ENCODE results near the gene LKAAEAR1. TPM values are rescaled to one million over a fixed set of nuclear protein-coding genes. Genes with fewer than 3 reads are reported as not detected.

Gene LKAAEAR1
- total RNA-seq, 4 donors from 2014 or later: not detected

- peak; percentile 43 to 65 for DNase-seq (ENCODE audit: low spot score in 2 of 2)
- 56% methylated on average over 6 of the region's 21 CpGs for WGBS
- TF ChIP-seq EP300 (IDR thresholded peaks at IDR 0.05): no peak
- no peak for TF ChIP-seq CTCF (IDR thresholded peaks at IDR 0.05)
- TF ChIP-seq POLR2A (IDR thresholded peaks at IDR 0.05): no peak
- no peak for TF ChIP-seq POLR2AphosphoS5 (IDR thresholded peaks at IDR 0.05)
- Histone ChIP-seq H3K27ac (no peak overlapping the region), H3K9me3 (no peaks in the 10 kb centered on the region), H3K36me3 (no peaks in the 10 kb centered on the region), H3K27me3 (peaks cover 4% of the 10 kb centered on the region), H3K4me3 (no peak overlapping the region), H3K4me1 (peaks cover 8% of the 10 kb centered on the region)
Observed at GRCh38 chr20:64116016-64116415, 31.8 kb upstream of the LKAAEAR1 start.

GRCh38 chr20:64115171-64115911 is 31.1 kb upstream of the LKAAEAR1 start:
- peak; percentile 51 to 65 for DNase-seq (ENCODE audit: low spot score in 2 of 2)
- Histone ChIP-seq H3K4me1 (peaks cover 4% of the 10 kb centered on the region), H3K36me3 (no peaks in the 10 kb centered on the region), H3K27me3 (no peaks in the 10 kb centered on the region), H3K9me3 (no peaks in the 10 kb centered on the region), H3K27ac (no peak overlapping the region), H3K4me3 (no peak overlapping the region)
- 64% methylated on average over 10 of the region's 14 CpGs for WGBS
- TF ChIP-seq EP300 (IDR thresholded peaks at IDR 0.05): no peak
- TF ChIP-seq POLR2A (IDR thresholded peaks at IDR 0.05): no peak

GRCh38 chr20:64114356-64114971 is 30.3 kb upstream of the LKAAEAR1 start:
- no peak overlapping the region for H3K27ac ChIP-seq
- no peaks in the 10 kb centered on the region for H3K36me3 ChIP-seq
- TF ChIP-seq POLR2AphosphoS5 (IDR thresholded peaks at IDR 0.05) (no peak), POLR2A (IDR thresholded peaks at IDR 0.05) (no peak), CTCF (IDR thresholded peaks at IDR 0.05) (no peak), EP300 (IDR thresholded peaks at IDR 0.05) (no peak)
- no peaks in the 10 kb centered on the region for H3K4me1 ChIP-seq
- no peaks in the 10 kb centered on the region for H3K9me3 ChIP-seq
- DNase-seq (ENCODE audit: low spot score in 2 of 2): peak; percentile 46 to 74
- 72% methylated on average over 7 of the region's 14 CpGs for WGBS
- H3K4me3 ChIP-seq: no peak overlapping the region
- no peaks in the 10 kb centered on the region for H3K27me3 ChIP-seq

GRCh38 chr20:64113796-64114355 is 29.7 kb upstream of the LKAAEAR1 start:
- 73% methylated on average over 4 of the region's 13 CpGs for WGBS
- Histone ChIP-seq H3K4me3 (no peak overlapping the region), H3K27me3 (peaks cover 2% of the 10 kb centered on the region), H3K27ac (no peak overlapping the region), H3K36me3 (no peaks in the 10 kb centered on the region), H3K4me1 (no peaks in the 10 kb centered on the region), H3K9me3 (no peaks in the 10 kb centered on the region)
- peak; percentile 49 to 50 for DNase-seq (ENCODE audit: low spot score in 2 of 2)
- TF ChIP-seq POLR2AphosphoS5 (IDR thresholded peaks at IDR 0.05): no peak
- TF ChIP-seq POLR2A (IDR thresholded peaks at IDR 0.05): no peak

GRCh38 chr20:64113444-64113775 is 29.2 kb upstream of the LKAAEAR1 start:
- no peak for TF ChIP-seq EP300 (IDR thresholded peaks at IDR 0.05)
- no peak for TF ChIP-seq CTCF (IDR thresholded peaks at IDR 0.05)
- TF ChIP-seq POLR2AphosphoS5 (IDR thresholded peaks at IDR 0.05): no peak
- TF ChIP-seq POLR2A (IDR thresholded peaks at IDR 0.05): no peak
- H3K27me3 ChIP-seq: peaks cover 2% of the 10 kb centered on the region
- H3K4me1 ChIP-seq: no peaks in the 10 kb centered on the region
- DNase-seq (ENCODE audit: low spot score in 2 of 2): peak; percentile 45 to 54
- no peak overlapping the region for H3K4me3 ChIP-seq
- H3K27ac ChIP-seq: no peak overlapping the region
- H3K9me3 ChIP-seq: no peaks in the 10 kb centered on the region
- H3K36me3 ChIP-seq: no peaks in the 10 kb centered on the region
- 74% methylated on average over 4 of the region's 6 CpGs for WGBS

- WGBS: 76% methylated on average over 8 of the region's 18 CpGs
Observed at GRCh38 chr20:64112691-64113443, 28.7 kb upstream of the LKAAEAR1 start.

More at GRCh38 chr20:64112691-64113443, 28.7 kb upstream of the LKAAEAR1 start:
- H3K4me1 ChIP-seq: no peaks in the 10 kb centered on the region
- no peaks in the 10 kb centered on the region for H3K36me3 ChIP-seq
- no peak overlapping the region for H3K4me3 ChIP-seq
- no peak for TF ChIP-seq POLR2AphosphoS5 (IDR thresholded peaks at IDR 0.05)
- TF ChIP-seq POLR2A (IDR thresholded peaks at IDR 0.05): no peak
- no peak for TF ChIP-seq EP300 (IDR thresholded peaks at IDR 0.05)
- TF ChIP-seq CTCF (IDR thresholded peaks at IDR 0.05): no peak
- no peaks in the 10 kb centered on the region for H3K9me3 ChIP-seq
- DNase-seq (ENCODE audit: low spot score in 2 of 2): peak; percentile 53 to 74
- H3K27ac ChIP-seq: no peak overlapping the region
- H3K27me3 ChIP-seq: peaks cover 6% of the 10 kb centered on the region
